ENCODE measurements around the gene THBD. TPM values are rescaled to one million over a fixed set of nuclear protein-coding genes. Genes with fewer than 3 reads are reported as not detected.

Gene THBD
- total and polyA plus RNA-seq, 2 of the 4 experiments (the other 2 are of a cell fraction), result 0.07 TPM; not detected in 1

DNA sequence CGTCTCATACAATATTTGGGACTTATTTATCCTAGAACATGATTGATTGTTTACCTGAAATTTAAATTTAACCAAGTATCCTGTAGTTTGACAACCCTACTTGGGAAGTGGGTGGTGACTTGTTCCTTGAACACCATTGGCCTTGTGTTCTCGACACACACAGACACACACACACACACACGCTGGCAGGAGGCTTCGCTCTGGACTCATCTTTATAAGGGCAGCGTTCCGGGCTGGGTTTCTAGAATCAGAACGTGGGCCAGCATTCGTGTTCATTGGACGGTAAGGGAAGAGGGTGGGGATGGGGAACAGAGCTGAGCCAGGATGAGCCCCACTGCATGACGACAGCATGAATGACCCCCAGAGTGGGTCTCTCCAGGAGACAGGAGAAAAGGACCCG, 30.5 kb downstream of the THBD start:
- H4K5ac ChIP-seq (ENCODE audit: low read depth, low read length), result no peak overlapping the region
- no peak overlapping the region for H3K4me3 ChIP-seq (ENCODE audit: insufficient read depth, low read depth, low read length)
- H2AK9ac ChIP-seq (replicated peaks; ENCODE audit: low read depth, low read length, poor library complexity), result no peak overlapping the region
- dilution Hi-C loops (cut with HindIII; ENCODE audit: low sequenced_read_pairs, unreplicated experiment), result no loop called here
- no peak overlapping the region for H3K18ac ChIP-seq (ENCODE audit: low read depth, low read length)
- no TSS peak for BruUV-seq (replicated peaks)
- H3K36me3 ChIP-seq (ENCODE audit: control insufficient read depth, insufficient read depth, low read length), result no peaks in the 10 kb centered on the region
- H3K14ac ChIP-seq (replicated peaks; ENCODE audit: low read depth, low read length), result no peak overlapping the region
- H3K4me1 ChIP-seq (ENCODE audit: control insufficient read depth, insufficient read depth, low read length), result no peaks in the 10 kb centered on the region
- no peak overlapping the region for H2BK15ac ChIP-seq (ENCODE audit: low read depth, low read length)
- in situ Hi-C loops (cut with MboI; ENCODE audit: low sequenced_read_pairs), result no loop called here
- CTCF ChIA-PET, result interaction anchor here (0.7 kb wide), 1 partner anchor 318 kb away, joined by 3 read pairs; no protein-coding TSS in a partner anchor
- no peaks in the 10 kb centered on the region for H3K9me1 ChIP-seq (ENCODE audit: insufficient read depth, low read length)
- H3K4ac ChIP-seq (ENCODE audit: low read depth, low read length), result no peak overlapping the region
- no peak overlapping the region for H2BK20ac ChIP-seq (ENCODE audit: low read depth, low read length)
- H3K79me1 ChIP-seq (ENCODE audit: low read depth in 1 of 2, low read length in 2 of 2), result no peaks in the 10 kb centered on the region
- DNase-seq (no peak), ATAC-seq (ENCODE audit: low read depth) (no peak)
- TF ChIP-seq RFX5 (IDR thresholded peaks at IDR 0.05; ENCODE audit: low read depth, low read length) (no peak), MXI1 (IDR thresholded peaks at IDR 0.05; ENCODE audit: borderline replicate concordance, low read depth, low read length) (no peak)
- peaks cover 3% of the 10 kb centered on the region; the same call in 1 of the 2 replicates for H3K27me3 ChIP-seq (ENCODE audit: control insufficient read depth, insufficient read depth, low read length)
- no peak overlapping the region for H3K27ac ChIP-seq (ENCODE audit: insufficient read depth, low read length)
- no peak overlapping the region for H3K4me2 ChIP-seq (ENCODE audit: low read depth, low read length)
- no peak overlapping the region for H3K23ac ChIP-seq (ENCODE audit: low read depth, low read length)
- no peak overlapping the region for H2AK5ac ChIP-seq (ENCODE audit: low read depth, low read length)
- no peak overlapping the region for H3K9ac ChIP-seq (ENCODE audit: low read depth, low read length)
- H4K20me1 ChIP-seq (ENCODE audit: insufficient read depth, low read length), result no peaks in the 10 kb centered on the region
- POLR2A ChIA-PET (ENCODE audit: unreplicated experiment), result no interaction called here
- no peak overlapping the region for H4K91ac ChIP-seq (ENCODE audit: insufficient read depth, low read depth, low read length)
- H3K9me3 ChIP-seq (ENCODE audit: control insufficient read depth, insufficient read depth, low read length), result no peaks in the 10 kb centered on the region
- no peak overlapping the region for H2AFZ ChIP-seq (replicated peaks; ENCODE audit: low read length, poor library complexity)
- H4K8ac ChIP-seq (ENCODE audit: low read depth in 2 of 2, low read length in 2 of 2), result no peak overlapping the region
- intact Hi-C loops (cut with micrococcal nuclease), result no loop called here
- no peak overlapping the region for H2BK5ac ChIP-seq (ENCODE audit: low read depth, low read length, poor library complexity, severe bottlenecking)
- 67% methylated on average over 1 of the region's 11 CpGs; no CpG with 5 or more reads in 1 of the 2 experiments for WGBS, 2 experiments (ENCODE audit: extremely low coverage in 2 of 2, insufficient read length in 1 of 2)
- H3K56ac ChIP-seq (ENCODE audit: extremely low read depth, insufficient read depth, low read length), result no peak overlapping the region
- no peak overlapping the region for H2BK120ac ChIP-seq (ENCODE audit: low read depth, low read length)
